Measurements from ENCODE around the gene COL25A1.
"Not testable (repeated sequence)": the region's sequence is repeated elsewhere in the genome, so short reads cannot be mapped to it uniquely, and the experiment has no call there.

The COL25A1 gene

DNA sequence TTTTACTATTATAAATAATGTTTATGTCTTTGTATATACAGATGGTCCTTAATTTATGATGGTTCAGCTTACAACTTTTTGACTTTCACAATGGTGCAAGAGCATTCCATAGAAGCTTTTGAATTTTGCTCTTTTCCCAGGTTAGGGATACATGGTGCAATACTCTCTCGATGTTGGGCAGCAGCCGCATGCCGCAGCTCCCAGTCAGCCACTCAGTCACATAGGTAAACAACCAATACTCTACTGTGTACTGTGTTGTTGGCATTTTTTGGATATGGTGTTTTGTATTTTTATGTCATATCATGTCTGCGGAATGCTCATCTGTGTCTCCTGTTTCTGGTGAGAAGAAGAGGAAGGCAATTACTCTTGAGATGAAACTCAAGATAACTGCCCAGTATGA lies 281.6 kb downstream of the COL25A1 start:
- no peak for DNase-seq (ENCODE audit: low read depth in 2 of 2, low spot score in 1 of 2)

- no peak for DNase-seq (ENCODE audit: low read depth in 2 of 2, low spot score in 1 of 2)
These were observed 286.3 kb downstream of the COL25A1 start for GRCh38 chr4:109016200-109016599.

DNA sequence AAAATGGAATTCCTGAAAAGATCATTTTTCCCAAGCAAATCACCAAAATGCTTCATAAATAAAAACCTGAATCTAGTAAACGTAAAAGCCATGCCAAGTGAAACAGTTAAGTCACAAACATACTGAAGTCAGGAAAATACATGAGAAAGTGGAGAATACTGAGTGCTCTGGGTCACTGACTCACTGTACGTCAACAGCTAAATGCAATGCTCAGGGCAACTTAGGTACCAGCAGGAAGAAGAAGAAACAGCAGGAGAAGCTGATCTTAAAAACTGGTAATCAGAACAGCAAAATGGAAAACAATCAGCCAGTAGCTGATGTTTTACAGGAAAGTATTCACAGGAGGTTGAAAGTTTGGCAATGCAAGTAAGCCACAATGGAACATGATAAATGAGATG lies 287.0 kb downstream of the COL25A1 start:
- DNase-seq (ENCODE audit: low read depth in 2 of 2, low spot score in 1 of 2): no peak

DNA sequence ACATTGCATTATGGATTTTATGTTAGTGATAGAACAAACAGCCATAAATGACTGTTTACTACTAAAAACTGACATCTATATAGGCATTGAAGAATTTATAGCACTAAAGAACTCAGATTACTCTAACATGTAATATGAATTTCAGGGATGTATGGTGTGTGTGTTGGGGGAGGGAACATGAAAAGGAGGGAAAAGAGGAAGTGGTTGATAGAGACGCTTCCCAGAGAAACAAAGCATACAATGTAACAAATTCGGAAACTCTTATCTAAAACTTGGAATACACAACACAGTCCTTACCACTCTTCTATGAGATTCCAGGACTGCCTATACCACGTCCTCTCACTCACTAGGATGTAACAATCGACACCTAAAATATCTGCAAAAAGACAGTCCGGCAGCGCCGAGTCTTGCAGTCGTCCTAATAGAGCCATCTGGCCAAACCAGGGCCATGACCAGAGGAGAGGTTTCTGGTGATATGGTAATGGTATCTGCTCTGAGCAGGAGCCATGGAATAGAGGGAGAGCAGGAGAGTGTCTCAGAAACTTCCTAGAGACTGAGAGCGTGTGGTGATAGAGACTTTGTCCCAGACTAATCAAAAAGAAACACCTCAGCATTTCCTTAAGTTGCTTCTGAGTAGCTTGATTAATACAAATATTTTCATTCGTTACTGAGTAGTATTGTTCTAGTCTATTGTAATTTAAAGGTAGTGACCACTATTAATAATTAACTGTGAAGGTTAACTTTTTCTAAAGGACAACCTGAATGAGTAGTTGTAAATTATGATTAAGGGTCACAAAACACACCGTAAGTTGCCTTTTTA lies 287.7 kb downstream of the COL25A1 start:
- DNase-seq (ENCODE audit: low read depth in 2 of 2, low spot score in 1 of 2): no peak

DNA sequence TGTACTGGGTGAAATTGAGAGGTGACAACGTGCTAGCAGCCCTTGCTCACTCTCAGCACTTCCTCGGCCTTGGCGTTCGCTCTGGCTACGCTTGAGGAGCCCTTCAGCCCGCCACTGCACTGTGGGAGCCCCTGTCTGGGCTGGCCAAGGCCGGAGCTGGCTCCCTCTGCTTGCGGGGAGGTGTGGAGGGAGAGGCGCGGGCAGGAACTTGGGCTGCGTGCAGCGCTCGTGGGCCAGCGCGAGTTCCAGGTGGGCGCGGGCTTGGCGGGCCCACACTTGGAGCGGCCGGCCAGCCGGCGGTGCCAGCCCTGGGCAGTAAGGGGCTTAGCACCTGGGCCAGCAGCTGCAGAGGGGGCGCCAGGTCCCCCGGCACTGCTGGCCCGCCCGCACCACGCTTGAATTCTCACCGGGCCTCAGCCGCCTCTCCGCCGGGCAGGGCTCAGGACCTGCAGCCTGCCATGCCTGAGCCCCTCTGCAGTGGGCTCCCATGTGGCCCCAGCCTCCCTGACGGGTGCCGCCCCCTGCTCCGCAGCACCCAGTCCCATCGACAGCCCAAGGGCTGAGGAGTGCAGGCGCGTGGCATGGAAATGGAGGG lies 290.1 kb downstream of the COL25A1 start:
- no peak for DNase-seq (ENCODE audit: low read depth in 2 of 2, low spot score in 1 of 2)

- DNase-seq (ENCODE audit: low read depth in 2 of 2, low spot score in 1 of 2): no peak
These were observed 291.0 kb downstream of the COL25A1 start for GRCh38 chr4:109011241-109012026.

DNA sequence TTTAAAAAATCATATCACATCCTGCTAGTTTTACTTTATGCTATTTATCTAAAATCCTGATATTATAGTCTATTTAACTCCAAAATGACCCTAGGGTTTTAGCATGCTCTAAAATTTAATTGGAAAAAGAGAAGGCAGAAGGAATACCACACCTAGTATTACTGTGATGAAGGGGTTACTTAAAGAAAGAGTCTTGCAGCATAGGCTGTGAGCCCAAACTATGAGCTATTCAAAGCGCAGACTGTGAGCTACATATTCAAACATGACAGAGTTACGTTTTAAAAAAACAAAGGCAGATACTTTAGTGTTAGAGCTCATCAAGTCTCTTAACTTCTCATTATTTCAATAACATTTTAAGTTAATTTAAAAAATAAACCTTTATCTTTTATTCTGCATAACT lies 291.9 kb downstream of the COL25A1 start:
- no peak for DNase-seq (ENCODE audit: low read depth in 2 of 2, low spot score in 1 of 2)

DNA sequence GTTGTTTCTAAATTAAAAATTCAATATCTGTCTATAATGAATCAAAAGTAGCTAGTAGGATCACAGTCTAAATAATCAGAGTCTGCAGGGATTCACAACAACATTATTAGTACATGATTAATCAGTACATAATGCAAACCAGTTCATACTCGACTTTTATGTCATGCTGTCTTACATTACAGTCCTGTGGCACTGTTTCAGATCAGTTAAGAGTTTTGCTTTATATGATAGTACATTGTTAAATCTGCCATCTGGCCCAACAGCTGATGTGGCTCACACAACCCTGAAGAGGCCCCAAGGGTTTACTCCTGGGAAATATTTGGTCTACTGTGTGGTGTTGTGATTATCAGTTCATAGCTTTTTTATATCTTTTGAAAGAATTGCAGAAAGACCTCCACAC lies 292.5 kb downstream of the COL25A1 start:
- no peak for DNase-seq (ENCODE audit: low read depth in 2 of 2, low spot score in 1 of 2)

GRCh38 chr4:109007976-109008375 lies 294.5 kb downstream of the COL25A1 start:
- DNase-seq (ENCODE audit: low read depth in 2 of 2, low spot score in 1 of 2): no peak

DNA sequence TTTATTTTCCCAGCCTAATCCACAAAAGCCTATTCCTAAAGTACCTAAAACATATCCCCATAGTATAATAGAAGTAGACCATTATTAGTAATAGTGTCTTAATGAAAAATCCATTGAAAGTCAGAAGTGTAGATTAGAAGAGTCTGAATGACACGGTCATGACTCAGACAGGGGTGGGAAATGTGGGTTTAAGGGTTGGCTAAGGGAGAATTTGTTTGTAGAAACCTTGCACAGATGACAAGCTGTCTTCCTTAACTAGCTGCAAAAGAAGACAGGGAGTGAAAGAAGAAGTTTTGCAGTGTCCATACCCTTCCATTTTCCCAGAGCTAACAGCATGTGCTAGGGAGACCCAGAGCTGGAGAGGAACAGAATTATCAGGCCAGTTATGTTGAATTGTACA lies 296.9 kb downstream of the COL25A1 start:
- DNase-seq (ENCODE audit: low read depth in 2 of 2, low spot score in 1 of 2): no peak

DNA sequence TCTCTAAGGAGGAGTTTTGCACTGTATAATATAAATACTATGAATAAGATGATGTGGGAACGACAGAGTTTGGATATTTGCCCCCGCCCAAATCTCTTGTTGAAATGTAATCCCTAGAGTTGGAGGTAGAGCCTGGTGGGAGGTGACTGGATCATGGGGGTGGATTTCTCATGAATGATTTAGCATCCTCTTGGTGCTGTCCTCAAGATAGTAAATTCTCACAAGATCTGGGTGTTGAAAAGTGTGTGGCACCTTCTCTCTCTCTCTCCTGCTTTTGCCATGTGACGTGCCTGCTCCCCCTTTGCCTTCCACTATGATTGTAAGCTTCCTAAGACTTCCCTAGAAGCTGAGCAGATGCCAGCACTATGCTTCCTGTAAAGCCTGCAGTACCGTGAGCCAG lies 298.0 kb downstream of the COL25A1 start:
- DNase-seq (ENCODE audit: low read depth in 2 of 2, low spot score in 1 of 2): no peak

- DNase-seq (ENCODE audit: low read depth in 2 of 2, low spot score in 1 of 2): no peak
These were observed 298.5 kb downstream of the COL25A1 start for GRCh38 chr4:109003964-109004363.

GRCh38 chr4:108991551-108992328 lies 310.7 kb downstream of the COL25A1 start:
- no peak for DNase-seq (ENCODE audit: low read depth in 2 of 2, low spot score in 1 of 2)

DNA sequence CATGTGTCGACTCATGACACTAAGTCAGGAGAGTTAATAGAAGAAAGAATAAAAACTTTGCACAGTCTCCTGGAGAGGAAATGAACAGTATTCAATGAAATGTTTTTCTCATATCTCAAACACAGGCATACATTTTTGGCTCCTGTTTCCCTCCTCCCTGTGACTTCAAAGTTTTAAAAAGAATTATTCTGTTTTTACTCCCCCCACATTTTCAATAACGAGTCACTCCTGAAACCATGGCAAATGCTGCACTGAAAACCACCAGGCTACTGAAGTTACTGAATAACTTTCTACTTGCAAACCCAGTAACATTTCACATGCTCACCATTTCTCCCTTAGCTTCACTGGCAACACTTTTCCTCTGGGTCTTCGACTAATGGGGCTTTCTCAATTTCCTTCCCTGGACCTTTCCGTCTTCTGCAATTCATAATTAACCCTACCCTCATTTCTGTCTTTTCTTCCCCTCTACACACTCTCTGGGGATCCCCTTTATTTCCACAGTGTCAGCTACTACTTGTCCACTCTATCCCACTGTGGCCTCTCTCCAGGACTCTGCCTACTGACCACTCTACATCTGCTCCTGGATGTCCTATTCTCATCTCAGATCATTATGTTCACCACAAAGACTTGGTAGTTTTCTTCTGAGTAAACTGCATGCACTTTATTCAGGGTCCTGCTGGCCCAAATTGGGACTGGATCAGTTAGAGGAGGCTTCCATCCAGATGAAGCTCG lies 313.8 kb downstream of the COL25A1 start:
- no peak for DNase-seq (ENCODE audit: low read depth in 2 of 2, low spot score in 1 of 2)

DNA sequence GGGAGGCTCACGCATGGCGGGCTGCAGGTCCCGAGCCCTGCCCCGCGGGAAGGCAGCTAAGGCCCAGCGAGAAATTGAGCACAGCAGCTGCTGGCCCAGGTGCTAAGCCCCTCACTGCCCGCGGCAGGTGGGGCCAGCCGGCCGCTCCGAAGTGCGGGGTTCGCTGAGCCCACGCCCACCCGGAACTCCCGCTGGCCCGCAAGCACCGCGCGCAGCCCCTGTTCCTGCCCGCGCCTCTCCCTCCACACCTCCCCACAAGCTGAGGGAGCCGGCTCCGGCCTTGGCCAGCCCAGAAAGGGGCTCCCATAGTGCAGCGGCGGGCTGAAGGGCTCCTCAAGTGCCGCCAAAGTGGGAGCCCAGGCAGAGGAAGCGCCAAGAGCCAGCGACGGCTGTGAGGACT lies 318.0 kb downstream of the COL25A1 start:
- not testable (repeated sequence) for DNase-seq (ENCODE audit: low read depth in 2 of 2, low spot score in 1 of 2)

DNA sequence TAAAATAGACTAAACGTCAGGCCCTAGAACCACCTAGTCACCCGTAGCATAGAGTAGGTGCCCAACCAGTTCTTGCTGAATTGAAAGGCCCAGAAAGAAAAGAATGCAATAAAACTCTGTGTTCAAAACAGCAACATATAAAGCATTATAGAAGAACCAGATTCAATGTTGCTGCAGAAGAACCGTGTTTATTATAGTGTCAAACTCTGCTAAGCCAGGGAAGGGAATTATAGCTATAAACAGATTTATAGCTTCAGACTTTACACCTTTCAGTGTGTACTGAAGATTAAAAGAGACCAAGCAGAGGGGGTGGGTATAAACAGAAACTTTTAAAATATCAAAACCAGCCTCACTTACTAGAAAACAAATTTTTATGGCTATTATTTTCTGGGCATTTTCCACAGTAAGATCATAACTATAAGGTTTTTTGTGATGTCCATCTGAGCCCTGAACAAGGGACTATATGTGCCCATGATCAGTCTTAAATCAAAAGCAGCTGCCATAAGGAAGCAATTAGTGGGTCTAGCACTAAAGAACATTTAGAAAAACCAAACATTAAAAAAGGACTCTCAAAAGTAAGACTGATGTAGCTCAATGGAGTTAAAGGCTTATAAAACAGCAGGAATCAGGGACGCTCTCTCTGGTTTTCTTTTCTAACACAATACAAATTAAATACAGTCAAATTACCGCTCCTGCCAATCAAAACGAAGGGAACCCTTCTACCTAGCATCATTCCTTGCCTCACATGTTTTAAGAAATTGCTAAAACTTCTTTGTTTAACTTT lies 319.9 kb downstream of the COL25A1 start:
- DNase-seq (ENCODE audit: low read depth in 2 of 2, low spot score in 1 of 2): no peak

DNA sequence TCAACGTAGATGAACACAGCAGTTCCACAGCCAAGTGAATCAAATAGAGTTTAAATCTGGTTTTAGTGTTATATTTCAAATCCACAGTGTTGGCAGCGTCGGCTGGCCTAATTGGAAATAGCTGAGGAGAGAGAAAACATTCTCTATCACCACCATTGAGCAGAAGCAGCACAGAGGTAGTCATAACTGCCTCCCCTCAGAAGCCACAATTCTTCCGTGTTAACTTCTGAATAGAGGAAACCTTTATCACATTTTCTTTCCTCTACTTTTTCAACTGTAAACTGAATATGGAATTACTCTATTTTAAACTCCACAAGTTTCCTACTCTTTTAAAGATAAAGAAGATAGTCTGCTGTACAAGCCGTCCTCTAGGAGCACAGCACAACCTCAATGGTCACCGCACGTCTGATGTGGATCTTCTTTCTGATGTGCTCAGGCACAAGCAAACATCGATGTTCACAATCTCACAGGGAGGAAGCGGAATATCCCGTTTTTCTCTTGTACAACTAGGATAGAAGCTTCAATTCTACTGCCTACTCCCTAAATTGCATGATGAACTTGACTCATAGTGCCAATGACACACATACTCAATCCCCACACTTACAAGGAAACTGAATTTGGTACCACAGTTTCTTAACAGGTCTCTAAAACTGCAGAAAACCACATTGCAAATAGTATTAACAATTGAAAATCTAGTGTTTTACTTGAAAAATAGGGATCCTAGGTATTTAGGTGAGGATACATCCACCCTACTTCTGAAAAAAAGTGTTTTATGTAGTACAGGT lies 321.8 kb downstream of the COL25A1 start:
- no peak for DNase-seq (ENCODE audit: low read depth in 2 of 2, low spot score in 1 of 2)

DNA sequence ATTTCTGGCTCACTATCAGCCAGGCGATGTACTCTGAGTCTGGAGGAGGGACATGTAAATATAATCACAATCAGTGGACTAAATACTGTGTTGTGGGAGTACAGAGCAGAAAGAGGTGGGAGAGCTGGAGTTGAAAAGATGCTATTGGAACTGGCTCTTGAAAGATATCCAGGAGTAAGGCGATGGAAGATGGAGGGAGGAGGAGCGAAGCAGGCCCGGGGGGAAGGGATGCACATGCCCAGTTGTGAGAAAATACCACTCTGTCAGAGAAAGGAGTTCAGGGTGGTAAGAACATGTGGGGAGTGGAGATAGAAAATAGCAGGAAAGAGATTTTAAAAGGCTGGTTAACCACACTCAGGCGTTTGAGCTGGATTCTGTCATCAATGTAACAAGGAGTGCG lies 322.7 kb downstream of the COL25A1 start:
- no peak for DNase-seq (ENCODE audit: low read depth in 2 of 2, low spot score in 1 of 2)

- no peak for DNase-seq (ENCODE audit: low read depth in 2 of 2, low spot score in 1 of 2)
These were observed 324.4 kb downstream of the COL25A1 start for GRCh38 chr4:108978066-108978465.

Data from stimulated activated CD8-positive, alpha-beta memory T cell treated with anti-CD3 and anti-CD28 coated beads, Interleukin-4, amount 100 ng/mL, for 1 hour (primary cell).